ENCODE measurements around the gene DHRSX. TPM values are rescaled to one million over a fixed set of nuclear protein-coding genes. Genes with fewer than 3 reads are reported as not detected.

The DHRSX gene
- total and polyA plus RNA-seq, 2 of the 8 experiments (the other 6 are each of a cell fraction or from before 2014, with no cell fraction given), result 35.1 to 43.4 TPM

DNA sequence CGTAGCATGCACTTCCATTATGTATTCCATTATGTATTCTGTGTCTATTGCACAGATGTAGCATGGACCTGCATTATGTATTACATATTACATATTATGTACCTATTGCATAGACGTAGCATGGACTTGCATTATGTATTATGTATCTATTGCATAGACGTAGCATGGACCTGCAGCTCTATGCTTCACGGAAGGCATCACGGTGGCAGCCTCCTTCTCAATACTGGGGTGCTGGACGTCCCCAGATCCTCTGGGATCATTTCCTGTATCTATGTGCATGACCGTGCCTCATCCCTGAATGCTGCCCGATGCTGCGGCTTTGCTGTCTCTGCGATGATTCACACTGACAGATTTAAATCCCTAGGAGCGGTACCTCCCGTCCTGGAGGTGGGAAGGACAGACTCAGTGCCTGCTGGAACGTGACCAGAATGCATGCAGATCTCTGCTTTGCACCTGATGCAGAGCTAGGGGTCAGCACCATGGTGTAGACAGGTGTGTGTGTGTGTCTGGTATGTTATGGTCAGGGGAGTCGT is 317.5 kb downstream of the DHRSX start:
- H3K4ac ChIP-seq (replicated peaks; ENCODE audit: insufficient read length, low read depth, low read length), result peak overlapping the region; percentile 4
- H4K91ac ChIP-seq (replicated peaks; ENCODE audit: insufficient read length, low read length), result peak overlapping the region; percentile 97
- FAIRE-seq, result no peak
- peak overlapping the region; percentile 99 for H2AK5ac ChIP-seq (ENCODE audit: low read depth, low read length)
- peak overlapping the region; percentile 52 to 67 for H3K4me2 ChIP-seq (ENCODE audit: insufficient read depth in 1 of 2, low read depth in 2 of 2, low read length in 2 of 2)
- no peaks in the 10 kb centered on the region for H3K36me3 ChIP-seq (ENCODE audit: control insufficient read depth in 2 of 4, insufficient read depth in 4 of 4, low read length in 3 of 4)
- no peaks in the 10 kb centered on the region for H3K27me3 ChIP-seq (replicated peaks in 1 of 4; ENCODE audit: control insufficient read depth in 3 of 4, extremely low read depth in 1 of 4, insufficient read depth in 3 of 4, low read length in 3 of 4)
- peaks cover 0 to 2% of the 10 kb centered on the region in 2 experiments for H4K20me1 ChIP-seq (replicated peaks in 1 of 2; ENCODE audit: control insufficient read depth in 1 of 2, insufficient read depth in 2 of 2, low read length in 2 of 2)
- CTCF ChIA-PET (ENCODE audit: partially characterized antibody), result no interaction called here
- peak overlapping the region; percentile 32 for H3K56ac ChIP-seq (replicated peaks; ENCODE audit: insufficient read length, low read depth, low read length)
- H3K14ac ChIP-seq (ENCODE audit: insufficient read length), result no peak overlapping the region
- H2BK20ac ChIP-seq (ENCODE audit: low read length), result peak overlapping the region; percentile 73
- TF ChIP-seq KDM1A (IDR thresholded peaks at IDR 0.05; ENCODE audit: borderline replicate concordance, low read length) (no peak), TBP (IDR thresholded peaks at IDR 0.05; ENCODE audit: low read depth, low read length) (no peak), CHD2 (IDR thresholded peaks at IDR 0.05; ENCODE audit: low read length) (no peak), RAD21 (IDR thresholded peaks at IDR 0.05 in 1 of 2, conservative IDR thresholded peaks at IDR 0.05 in 1 of 2; ENCODE audit: low read depth in 2 of 2, low read length in 2 of 2) (no peak), KDM4A (IDR thresholded peaks at IDR 0.05; ENCODE audit: low read depth, low read length, severe bottlenecking) (no peak), SIX5 (IDR thresholded peaks at IDR 0.05; ENCODE audit: low read depth, low read length) (no peak), EP300 (IDR thresholded peaks at IDR 0.05; ENCODE audit: borderline replicate concordance in 1 of 2, low read depth in 2 of 2, low read length in 2 of 2) (no peak)
- TF ChIP-seq, protein P1, sequence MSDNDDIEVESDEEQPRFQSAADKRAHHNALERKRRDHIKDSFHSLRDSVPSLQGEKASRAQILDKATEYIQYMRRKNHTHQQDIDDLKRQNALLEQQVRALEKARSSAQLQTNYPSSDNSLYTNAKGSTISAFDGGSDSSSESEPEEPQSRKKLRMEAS (IDR thresholded peaks at IDR 0.05), result no peak
- WGBS, 2 experiments (ENCODE audit: extremely low coverage in 1 of 2, insufficient coverage in 1 of 2, insufficient read length in 1 of 2, insufficient replicate concordance in 2 of 2, low coverage in 1 of 2, low lambda C conversion rate in 2 of 2, missing lambda C conversion rate in 1 of 2), result 78% methylated on average over 14 of the region's 14 CpGs; no CpG with 5 or more reads in 1 of the 2 experiments
- peak overlapping the region; percentile 97 for H2BK5ac ChIP-seq (ENCODE audit: low read depth, low read length)
- no peak overlapping the region for H3K23ac ChIP-seq (ENCODE audit: insufficient read length)
- peak overlapping the region; percentile 8 for H2BK120ac ChIP-seq (replicated peaks; ENCODE audit: low read depth, low read length)
- DNase-seq (ENCODE audit: low read depth in 1 of 2, low spot score in 2 of 2), result peak in 1 of 2 experiments; percentile 51
- H4K5ac ChIP-seq (ENCODE audit: insufficient read length, low read depth, low read length), result peak overlapping the region; percentile 45
- peak overlapping the region; percentile 80; the same call in 1 of the 2 replicates for H3K27ac ChIP-seq (ENCODE audit: low read depth, low read length)
- peak overlapping the region in 1 of 4 experiments; percentile 18; a peak in 1 of 8 replicates for H3K4me3 ChIP-seq (ENCODE audit: extremely low read depth in 1 of 4, insufficient read depth in 2 of 4, low read depth in 3 of 4, low read length in 4 of 4)
- H3K79me2 ChIP-seq (ENCODE audit: control insufficient read depth in 1 of 2, insufficient read depth in 2 of 2, low read length in 2 of 2), result no peaks in the 10 kb centered on the region
- H3K9ac ChIP-seq (replicated peaks in 1 of 4; ENCODE audit: extremely low read depth in 1 of 4, low read depth in 3 of 4, low read length in 3 of 4), result no peak overlapping the region; a peak in 1 of 7 replicates
- H3K9me3 ChIP-seq (ENCODE audit: insufficient read depth in 2 of 2, low read depth in 1 of 2, low read length in 1 of 2), result peaks cover 6 to 10% of the 10 kb centered on the region in 2 experiments; a peak in 3 of 4 replicates
- H2BK12ac ChIP-seq (ENCODE audit: low read depth, low read length), result peak overlapping the region; percentile 99
- peaks cover 13% of the 10 kb centered on the region for H3K23me2 ChIP-seq (ENCODE audit: low read depth, low read length)
- H3K4me1 ChIP-seq (replicated peaks in 1 of 4; ENCODE audit: control insufficient read depth in 3 of 4, insufficient read depth in 4 of 4, low read length in 3 of 4), result peaks cover 2 to 16% (median 13%) of the 10 kb centered on the region in 4 experiments; a peak in 6 of 7 replicates
- peak overlapping the region; percentile 95 for H3K18ac ChIP-seq (ENCODE audit: extremely low read depth, low read length)
- no peak overlapping the region for H2AFZ ChIP-seq (ENCODE audit: low read length)
- POLR2A ChIA-PET (ENCODE audit: partially characterized antibody), result no interaction called here
- H3K79me1 ChIP-seq (ENCODE audit: low read depth, low read length), result no peaks in the 10 kb centered on the region
- no peak overlapping the region for H4K8ac ChIP-seq (ENCODE audit: extremely low read depth, insufficient read depth, low read length)
- no peak overlapping the region for H2BK15ac ChIP-seq (ENCODE audit: low read length)
